DOHH2 (cell line): ENCODE data around the gene PLCXD3.

Experiments used
- EZH2phosphoT487 ChIP-seq: fragments of 200-600 bp; sonication (generic); IDR thresholded peaks from 2 replicates; pipeline ENCODE4 v1.6.1; 2017; ENCODE audit warnings: borderline replicate concordance, mild to moderate bottlenecking, antibody characterized with exemption, low read length, moderate library complexity, mixed read lengths
- TF ChIP-seq, protein P1 (sequence below): fragments of 200-600 bp; sonication (generic); IDR thresholded peaks from one replicate; pipeline ENCODE4 v1.5.1; 2014; ENCODE audit warnings: antibody characterized with exemption, mild to moderate bottlenecking, low read depth, low read length; ENCODE audit not compliant: poor library complexity, severe bottlenecking

DNA sequence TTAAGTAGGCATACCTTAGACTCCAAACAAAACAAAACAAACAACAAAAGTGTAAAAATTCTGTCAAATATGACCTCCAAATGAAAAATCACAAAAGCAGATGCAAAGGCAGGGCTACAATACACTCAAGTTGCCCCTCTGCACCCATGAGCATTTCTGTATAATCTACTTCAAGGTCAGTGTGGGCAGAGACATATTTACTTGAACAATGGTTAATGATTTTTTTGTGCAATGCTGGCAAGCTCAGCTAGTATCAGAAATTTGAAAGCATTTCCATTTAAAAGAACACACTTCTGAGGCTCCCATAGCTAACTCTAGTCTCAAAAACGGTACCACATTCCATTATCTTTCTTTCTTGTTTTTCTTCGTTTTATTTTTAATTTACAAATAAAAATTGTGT lies 57.9 kb downstream of the PLCXD3 start:
- TF ChIP-seq, protein P1, sequence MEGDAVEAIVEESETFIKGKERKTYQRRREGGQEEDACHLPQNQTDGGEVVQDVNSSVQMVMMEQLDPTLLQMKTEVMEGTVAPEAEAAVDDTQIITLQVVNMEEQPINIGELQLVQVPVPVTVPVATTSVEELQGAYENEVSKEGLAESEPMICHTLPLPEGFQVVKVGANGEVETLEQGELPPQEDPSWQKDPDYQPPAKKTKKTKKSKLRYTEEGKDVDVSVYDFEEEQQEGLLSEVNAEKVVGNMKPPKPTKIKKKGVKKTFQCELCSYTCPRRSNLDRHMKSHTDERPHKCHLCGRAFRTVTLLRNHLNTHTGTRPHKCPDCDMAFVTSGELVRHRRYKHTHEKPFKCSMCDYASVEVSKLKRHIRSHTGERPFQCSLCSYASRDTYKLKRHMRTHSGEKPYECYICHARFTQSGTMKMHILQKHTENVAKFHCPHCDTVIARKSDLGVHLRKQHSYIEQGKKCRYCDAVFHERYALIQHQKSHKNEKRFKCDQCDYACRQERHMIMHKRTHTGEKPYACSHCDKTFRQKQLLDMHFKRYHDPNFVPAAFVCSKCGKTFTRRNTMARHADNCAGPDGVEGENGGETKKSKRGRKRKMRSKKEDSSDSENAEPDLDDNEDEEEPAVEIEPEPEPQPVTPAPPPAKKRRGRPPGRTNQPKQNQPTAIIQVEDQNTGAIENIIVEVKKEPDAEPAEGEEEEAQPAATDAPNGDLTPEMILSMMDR = no peak
- no peak for TF ChIP-seq EZH2phosphoT487
